MM.1S (cell line): ENCODE results near the gene NME4.
"Not testable (repeated sequence)": the region's sequence is repeated elsewhere in the genome, so short reads cannot be mapped to it uniquely, and the experiment has no call there.

Source experiments
- DNase-seq: peaks from one replicate; pipeline ENCODE4 v3.0.0-alpha.2; 2015
- H2AFZ ChIP-seq: fragments of 300-600 bp; sonication (generic); 2 replicates; pipeline ENCODE4 v1.6.0; 2016; ENCODE audit warnings: antibody characterized with exemption, low read length
- H3F3A ChIP-seq: fragments of 300-600 bp; sonication (generic); 2 replicates; pipeline ENCODE4 v1.6.1; 2016; ENCODE audit warnings: mild to moderate bottlenecking, antibody characterized with exemption, low read length, moderate library complexity, mixed read lengths; ENCODE audit not compliant: insufficient read depth
- H3K27ac ChIP-seq: fragments of 300-600 bp; sonication (generic); 2 replicates; pipeline ENCODE4 v1.5.1; 2016; ENCODE audit warnings: mild to moderate bottlenecking, low read length
- H3K27me3 ChIP-seq: fragments of 300-600 bp; sonication (generic); replicated peaks from 2 replicates; pipeline ENCODE4 v1.6.0; 2016; ENCODE audit warnings: low read length; ENCODE audit not compliant: insufficient read depth
- H3K36me3 ChIP-seq: fragments of 300-600 bp; sonication (generic); replicated peaks from 2 replicates; pipeline ENCODE4 v1.6.1; 2016; ENCODE audit warnings: mild to moderate bottlenecking, low read length, mixed read lengths; ENCODE audit not compliant: insufficient read depth
- H3K4me1 ChIP-seq: fragments of 300-600 bp; sonication (generic); 2 replicates; pipeline ENCODE4 v1.6.1; 2016; ENCODE audit warnings: low read length, mixed read lengths
- H3K4me2 ChIP-seq: fragments of 300-600 bp; sonication (generic); 2 replicates; pipeline ENCODE4 v1.6.0; 2016; ENCODE audit warnings: low read depth, low read length
- H3K4me3 ChIP-seq: fragments of 300-600 bp; sonication (generic); 2 replicates; pipeline ENCODE4 v1.5.1; 2016; ENCODE audit warnings: low read length, mixed read lengths
- H3K79me2 ChIP-seq: fragments of 300-600 bp; sonication (generic); 2 replicates; pipeline ENCODE4 v1.6.1; 2016; ENCODE audit warnings: mixed run types, low read length, mixed read lengths
- H3K9ac ChIP-seq: fragments of 300-600 bp; sonication (generic); 2 replicates; pipeline ENCODE4 v1.6.1; 2016; ENCODE audit warnings: low read length, mixed read lengths
- H3K9me2 ChIP-seq: fragments of 300-600 bp; sonication (generic); replicated peaks from 2 replicates; pipeline ENCODE4 v1.6.1; 2016; ENCODE audit warnings: mild to moderate bottlenecking, low read length, mixed read lengths; ENCODE audit not compliant: insufficient read depth
- H3K9me3 ChIP-seq: fragments of 300-600 bp; sonication (generic); replicated peaks from 2 replicates; pipeline ENCODE4 v1.6.1; 2016; ENCODE audit warnings: mild to moderate bottlenecking, low read length, mixed read lengths; ENCODE audit not compliant: insufficient read depth
- H4K20me1 ChIP-seq: fragments of 300-600 bp; sonication (generic); 2 replicates; pipeline ENCODE4 v1.6.1; 2016; ENCODE audit warnings: mild to moderate bottlenecking, low read length, moderate library complexity, mixed read lengths; ENCODE audit not compliant: insufficient read depth
- CTCF ChIP-seq: fragments of 300-600 bp; sonication (generic); IDR thresholded peaks from 2 replicates; pipeline ENCODE4 v1.5.1; 2016; ENCODE audit warnings: antibody characterized with exemption, low read length, mixed read lengths
- EZH2 ChIP-seq: fragments of 300-600 bp; sonication (generic); optimal IDR thresholded peaks from 2 replicates; pipeline ENCODE3; 2017; ENCODE audit warnings: low read depth, mild to moderate bottlenecking, antibody characterized with exemption, low read length, mixed read lengths
- EZH2phosphoT487 ChIP-seq: fragments of 300-600 bp; sonication (generic); IDR thresholded peaks from 2 replicates; pipeline ENCODE4 v1.6.1; 2018; ENCODE audit warnings: antibody characterized with exemption, low read length

NME4 gene

DNA sequence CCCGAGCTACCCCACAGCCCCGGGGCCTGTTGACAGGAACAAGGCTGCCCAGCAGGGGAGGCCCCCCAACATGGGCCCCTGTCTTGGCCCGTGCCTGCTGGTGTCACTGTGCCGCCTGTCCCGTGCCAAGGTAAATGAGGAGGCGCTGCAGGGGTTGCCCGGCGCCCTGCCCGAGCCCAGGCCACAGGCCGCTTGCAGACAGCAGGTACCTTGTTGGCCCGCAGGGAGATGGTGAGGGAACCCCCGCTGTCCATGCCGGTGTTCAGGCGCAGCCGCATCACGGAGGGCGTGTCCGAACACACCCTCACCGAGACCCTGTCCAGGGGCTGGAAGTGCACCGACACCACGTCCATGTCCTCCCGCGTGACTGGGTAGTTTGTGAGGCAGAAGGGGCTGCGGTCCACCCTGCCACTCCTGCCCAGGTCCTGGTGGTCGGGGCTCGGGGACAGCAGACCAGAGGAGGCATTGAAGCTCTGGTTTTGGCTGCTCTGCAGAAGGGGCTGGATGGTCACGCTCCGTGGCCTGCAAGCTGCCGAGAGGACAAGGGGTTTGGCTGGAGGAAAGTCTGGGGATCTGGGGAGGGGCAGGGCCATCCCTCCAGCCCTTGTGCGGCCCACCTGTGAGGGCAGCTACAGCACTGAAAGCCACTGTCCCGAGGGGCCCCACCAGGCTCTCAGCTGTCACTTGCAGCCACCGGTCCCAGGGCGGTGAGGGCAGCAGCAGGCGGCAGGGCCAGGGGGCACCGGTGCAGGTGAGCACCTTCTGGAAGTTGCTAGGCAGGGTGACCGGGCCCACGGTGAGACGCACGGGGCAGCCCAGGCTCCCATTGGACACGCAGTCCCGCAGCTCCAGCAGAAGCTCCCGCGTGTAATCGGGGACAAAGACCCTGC, 20.8 kb upstream of the NME4 start:
- Histone ChIP-seq H3K27ac (no peak overlapping the region), H3K9ac (no peak overlapping the region), H3K9me2 (no peaks in the 10 kb centered on the region), H3K36me3 (no peaks in the 10 kb centered on the region), H3K27me3 (no peaks in the 10 kb centered on the region), H3F3A (no peaks in the 10 kb centered on the region), H2AFZ (no peak overlapping the region), H3K9me3 (no peaks in the 10 kb centered on the region), H3K4me1 (0 out of 2 replicates have a peak, but pooled peaks cover under 1% of the 10 kb centered on the region), H3K4me2 (no peak overlapping the region), H4K20me1 (no peaks in the 10 kb centered on the region), H3K79me2 (peaks cover 24% of the 10 kb centered on the region), H3K4me3 (no peak overlapping the region)
- TF ChIP-seq EZH2 (no peak), CTCF (no peak), EZH2phosphoT487 (no peak)
- DNase-seq, result no peak

DNA sequence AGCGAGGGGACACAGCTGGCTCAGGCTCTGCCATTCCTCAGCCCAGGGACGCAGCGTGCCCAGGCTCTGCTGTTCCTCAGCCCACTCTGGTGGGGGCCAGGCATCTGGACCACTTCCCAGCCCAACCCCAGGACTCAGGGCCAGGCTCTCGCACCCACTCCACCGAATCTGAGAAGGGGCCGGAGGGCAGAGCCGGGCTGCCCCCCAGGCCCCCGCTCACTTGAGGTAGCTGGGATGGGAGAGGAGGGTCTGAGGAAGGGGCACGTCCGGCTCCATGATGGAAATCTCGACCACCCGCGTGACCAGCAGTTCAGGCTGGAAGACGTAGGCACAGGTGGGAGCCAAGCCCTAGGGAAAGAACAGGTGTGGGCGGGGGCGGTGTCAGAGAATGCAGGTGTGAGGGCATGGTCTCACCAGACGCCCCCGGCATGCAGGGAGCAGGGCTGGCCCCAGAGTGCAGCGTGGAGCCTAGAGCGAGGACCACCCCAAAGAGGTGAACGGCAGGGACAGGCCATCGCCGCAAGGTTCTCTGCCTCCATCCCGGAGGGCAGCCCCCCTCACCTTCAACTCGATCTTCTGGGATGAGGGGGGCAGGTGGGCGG, 20.1 kb upstream of the NME4 start:
- TF ChIP-seq CTCF (no peak), EZH2 (no peak), EZH2phosphoT487 (no peak)
- no peaks in the 10 kb centered on the region for H3K27me3 ChIP-seq
- no peak overlapping the region for H2AFZ ChIP-seq
- peaks cover 25% of the 10 kb centered on the region for H3K79me2 ChIP-seq
- no peak for DNase-seq
- H3K9me2 ChIP-seq, result no peaks in the 10 kb centered on the region
- no peak overlapping the region for H3K4me3 ChIP-seq
- no peaks in the 10 kb centered on the region for H3K9me3 ChIP-seq
- H3K36me3 ChIP-seq, result no peaks in the 10 kb centered on the region
- no peak overlapping the region for H3K4me2 ChIP-seq
- H4K20me1 ChIP-seq, result no peaks in the 10 kb centered on the region
- H3K9ac ChIP-seq, result no peak overlapping the region
- H3K4me1 ChIP-seq, result no peaks in the 10 kb centered on the region
- no peaks in the 10 kb centered on the region for H3F3A ChIP-seq
- H3K27ac ChIP-seq, result no peak overlapping the region

- H3K27me3 ChIP-seq, result no peaks in the 10 kb centered on the region
- no peak overlapping the region for H2AFZ ChIP-seq
- H3F3A ChIP-seq, result no peaks in the 10 kb centered on the region
- DNase-seq, result no peak
- H3K27ac ChIP-seq, result no peak overlapping the region
- H3K36me3 ChIP-seq, result no peaks in the 10 kb centered on the region
- no peaks in the 10 kb centered on the region for H3K4me1 ChIP-seq
- no peak overlapping the region for H3K4me3 ChIP-seq
- H3K4me2 ChIP-seq, result no peak overlapping the region
- H4K20me1 ChIP-seq, result no peaks in the 10 kb centered on the region
- H3K9me3 ChIP-seq, result no peaks in the 10 kb centered on the region
- no peaks in the 10 kb centered on the region for H3K9me2 ChIP-seq
- no peak overlapping the region for H3K9ac ChIP-seq
- TF ChIP-seq EZH2 (no peak), CTCF (no peak), EZH2phosphoT487 (no peak)
- peaks cover 29% of the 10 kb centered on the region for H3K79me2 ChIP-seq
Measured at GRCh38 chr16:377419-377951, 19.5 kb upstream of the NME4 start.

DNA sequence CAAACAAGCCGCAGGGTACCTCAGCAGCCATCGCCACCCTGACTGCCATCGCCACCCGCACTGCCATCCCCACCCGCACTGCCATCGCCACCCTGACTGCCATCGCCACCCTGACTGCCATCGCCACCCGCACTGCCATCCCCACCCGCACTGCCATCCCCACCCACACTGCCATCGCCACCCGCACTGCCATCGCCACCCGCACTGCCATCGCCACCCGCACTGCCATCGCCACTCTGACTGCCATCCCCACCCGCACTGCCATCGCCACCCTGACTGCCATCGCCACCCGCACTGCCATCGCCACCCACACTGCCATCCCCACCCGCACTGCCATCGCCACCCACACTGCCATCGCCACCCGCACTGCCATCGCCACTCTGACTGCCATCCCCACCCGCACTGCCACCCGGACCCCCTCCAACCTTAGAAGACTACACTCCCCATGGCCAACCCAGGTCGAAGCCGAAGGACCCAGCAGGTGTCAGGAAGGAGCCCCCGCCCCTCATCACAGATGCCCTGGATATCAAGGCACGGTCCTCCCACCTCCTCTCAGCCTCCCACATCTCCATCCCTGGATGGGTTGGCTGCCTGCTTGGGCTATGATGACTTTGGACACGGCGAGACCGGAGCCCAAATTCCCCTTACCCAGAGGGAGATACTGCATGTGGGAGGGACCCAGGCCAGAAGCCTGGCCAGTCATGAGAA, 18.7 kb upstream of the NME4 start:
- H3K79me2 ChIP-seq, result peaks cover 29% of the 10 kb centered on the region
- not testable (repeated sequence) for H3K9me3 ChIP-seq, H2AFZ ChIP-seq, H3F3A ChIP-seq, H3K36me3 ChIP-seq, H3K4me1 ChIP-seq, DNase-seq, H3K9me2 ChIP-seq, H3K9ac ChIP-seq, H3K27me3 ChIP-seq, H4K20me1 ChIP-seq, H3K4me3 ChIP-seq, H3K27ac ChIP-seq, H3K4me2 ChIP-seq
